ENCODE results near the gene LRMDA.

Gene LRMDA

DNA sequence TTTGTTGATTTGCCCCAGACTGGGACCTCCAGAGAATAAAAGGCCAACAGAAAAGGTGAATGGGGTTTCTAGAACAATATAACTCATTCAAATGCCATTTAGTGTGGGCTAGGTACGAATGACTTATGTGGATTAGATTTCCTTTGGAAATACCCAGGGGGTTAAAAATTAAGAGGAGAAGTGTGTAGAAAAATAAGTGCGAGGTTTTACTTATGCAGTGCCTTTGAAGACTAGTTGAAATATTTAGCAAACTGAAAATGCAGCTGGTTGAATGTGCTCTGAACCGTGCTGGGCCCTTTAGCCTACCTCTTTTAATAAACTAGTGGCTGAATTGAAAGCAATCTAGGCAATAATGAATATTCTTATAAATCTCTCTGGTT, 180.6 kb downstream of the LRMDA start:
- H3K4me3 ChIP-seq (ENCODE audit: low read length, poor library complexity, severe bottlenecking), result no peak overlapping the region
- H3K4me2 ChIP-seq (ENCODE audit: low read depth, low read length, poor library complexity, severe bottlenecking), result peak overlapping the region; percentile 37
- H3K9ac ChIP-seq (ENCODE audit: low read depth, low read length, poor library complexity, severe bottlenecking), result no peak overlapping the region
- no peaks in the 10 kb centered on the region for H3K27me3 ChIP-seq (ENCODE audit: insufficient read depth, low read length, poor library complexity, severe bottlenecking)
- no peaks in the 10 kb centered on the region for H3K36me3 ChIP-seq (ENCODE audit: insufficient read depth, low read length)
- no peaks in the 10 kb centered on the region for H3K9me2 ChIP-seq (replicated peaks; ENCODE audit: low read depth, low read length)
- no peaks in the 10 kb centered on the region for H3K9me3 ChIP-seq (ENCODE audit: insufficient read depth, low read depth, low read length)
- H3K4me1 ChIP-seq (ENCODE audit: insufficient read depth, low read length, poor library complexity, severe bottlenecking), result peaks cover 20% of the 10 kb centered on the region
- H2AFZ ChIP-seq (ENCODE audit: low read length), result peak overlapping the region; percentile 82; the same call in 1 of the 2 replicates
- no peaks in the 10 kb centered on the region for H3F3A ChIP-seq (ENCODE audit: low read depth)
- TF ChIP-seq EZH2phosphoT487 (IDR thresholded peaks at IDR 0.05; ENCODE audit: borderline replicate concordance), result no peak
- TF ChIP-seq, protein P1, sequence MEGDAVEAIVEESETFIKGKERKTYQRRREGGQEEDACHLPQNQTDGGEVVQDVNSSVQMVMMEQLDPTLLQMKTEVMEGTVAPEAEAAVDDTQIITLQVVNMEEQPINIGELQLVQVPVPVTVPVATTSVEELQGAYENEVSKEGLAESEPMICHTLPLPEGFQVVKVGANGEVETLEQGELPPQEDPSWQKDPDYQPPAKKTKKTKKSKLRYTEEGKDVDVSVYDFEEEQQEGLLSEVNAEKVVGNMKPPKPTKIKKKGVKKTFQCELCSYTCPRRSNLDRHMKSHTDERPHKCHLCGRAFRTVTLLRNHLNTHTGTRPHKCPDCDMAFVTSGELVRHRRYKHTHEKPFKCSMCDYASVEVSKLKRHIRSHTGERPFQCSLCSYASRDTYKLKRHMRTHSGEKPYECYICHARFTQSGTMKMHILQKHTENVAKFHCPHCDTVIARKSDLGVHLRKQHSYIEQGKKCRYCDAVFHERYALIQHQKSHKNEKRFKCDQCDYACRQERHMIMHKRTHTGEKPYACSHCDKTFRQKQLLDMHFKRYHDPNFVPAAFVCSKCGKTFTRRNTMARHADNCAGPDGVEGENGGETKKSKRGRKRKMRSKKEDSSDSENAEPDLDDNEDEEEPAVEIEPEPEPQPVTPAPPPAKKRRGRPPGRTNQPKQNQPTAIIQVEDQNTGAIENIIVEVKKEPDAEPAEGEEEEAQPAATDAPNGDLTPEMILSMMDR (conservative IDR thresholded peaks at IDR 0.05; ENCODE audit: low read length), result no peak
- H3K79me2 ChIP-seq (ENCODE audit: insufficient read depth, low read length), result no peaks in the 10 kb centered on the region
- H4K20me1 ChIP-seq (ENCODE audit: insufficient read depth, low read length, poor library complexity, severe bottlenecking), result no peaks in the 10 kb centered on the region

DNA sequence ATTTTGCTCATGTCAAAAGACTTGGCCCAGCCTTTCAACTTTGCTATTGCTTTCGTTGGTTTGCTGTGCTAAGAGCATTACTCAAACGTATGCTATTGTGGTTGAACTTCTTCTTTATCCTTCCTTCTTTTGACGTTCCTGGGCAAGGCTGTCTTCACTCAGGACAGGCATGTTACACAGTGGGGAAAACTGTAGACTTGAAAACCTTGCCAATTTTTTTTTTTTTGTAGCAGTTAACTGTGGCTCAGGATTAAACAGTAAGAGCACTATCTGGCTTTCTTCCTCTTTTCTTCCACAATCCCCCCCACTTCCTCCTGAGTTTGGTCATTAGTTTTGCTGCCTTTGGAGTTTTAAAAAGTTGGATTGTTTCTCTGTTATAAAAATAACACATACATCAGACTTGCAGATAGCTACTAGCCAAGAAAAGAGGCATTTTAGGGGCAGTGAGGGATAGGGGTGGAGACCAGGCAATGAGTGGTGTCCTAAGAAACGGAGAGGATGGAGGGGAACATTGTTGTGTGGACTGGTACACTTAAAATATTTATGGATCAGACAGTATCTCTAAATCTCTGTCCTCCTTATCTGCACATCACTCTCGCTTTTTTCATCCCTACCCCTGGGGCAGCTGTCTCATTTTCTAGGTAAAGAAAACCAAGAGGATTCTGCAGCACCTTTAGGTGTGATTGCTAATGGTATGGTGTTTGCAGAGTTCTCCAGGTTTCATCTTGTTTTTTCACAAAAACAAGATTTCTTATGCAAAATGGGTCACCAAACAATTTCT, 181.7 kb downstream of the LRMDA start:
- Histone ChIP-seq H3K4me2 (ENCODE audit: low read depth, low read length, poor library complexity, severe bottlenecking) (no peak overlapping the region), H3F3A (ENCODE audit: low read depth) (no peaks in the 10 kb centered on the region), H2AFZ (ENCODE audit: low read length) (no peak overlapping the region), H3K36me3 (ENCODE audit: insufficient read depth, low read length) (no peaks in the 10 kb centered on the region), H3K4me1 (ENCODE audit: insufficient read depth, low read length, poor library complexity, severe bottlenecking) (peaks cover 20% of the 10 kb centered on the region), H3K4me3 (ENCODE audit: low read length, poor library complexity, severe bottlenecking) (no peak overlapping the region), H3K9me3 (ENCODE audit: insufficient read depth, low read depth, low read length) (no peaks in the 10 kb centered on the region), H4K20me1 (ENCODE audit: insufficient read depth, low read length, poor library complexity, severe bottlenecking) (no peaks in the 10 kb centered on the region), H3K9me2 (replicated peaks; ENCODE audit: low read depth, low read length) (no peaks in the 10 kb centered on the region), H3K79me2 (ENCODE audit: insufficient read depth, low read length) (no peaks in the 10 kb centered on the region), H3K27me3 (ENCODE audit: insufficient read depth, low read length, poor library complexity, severe bottlenecking) (no peaks in the 10 kb centered on the region), H3K9ac (ENCODE audit: low read depth, low read length, poor library complexity, severe bottlenecking) (no peak overlapping the region)
- no peak for TF ChIP-seq EZH2phosphoT487 (IDR thresholded peaks at IDR 0.05; ENCODE audit: borderline replicate concordance)
- TF ChIP-seq, protein P1 (conservative IDR thresholded peaks at IDR 0.05; ENCODE audit: low read length), result no peak

GRCh38 chr10:75613685-75614504, 182.5 kb downstream of the LRMDA start:
- Histone ChIP-seq H3K36me3 (ENCODE audit: insufficient read depth, low read length) (no peaks in the 10 kb centered on the region), H3K4me2 (ENCODE audit: low read depth, low read length, poor library complexity, severe bottlenecking) (no peak overlapping the region)

More at GRCh38 chr10:75613685-75614504, 182.5 kb downstream of the LRMDA start:
- no peaks in the 10 kb centered on the region for H4K20me1 ChIP-seq (ENCODE audit: insufficient read depth, low read length, poor library complexity, severe bottlenecking)
- no peaks in the 10 kb centered on the region for H3F3A ChIP-seq (ENCODE audit: low read depth)
- no peak for TF ChIP-seq EZH2phosphoT487 (IDR thresholded peaks at IDR 0.05; ENCODE audit: borderline replicate concordance)
- TF ChIP-seq, protein P1 (conservative IDR thresholded peaks at IDR 0.05; ENCODE audit: low read length), result no peak
- no peaks in the 10 kb centered on the region for H3K9me2 ChIP-seq (replicated peaks; ENCODE audit: low read depth, low read length)
- H3K9me3 ChIP-seq (ENCODE audit: insufficient read depth, low read depth, low read length), result no peaks in the 10 kb centered on the region
- no peak overlapping the region for H3K4me3 ChIP-seq (ENCODE audit: low read length, poor library complexity, severe bottlenecking)
- H3K79me2 ChIP-seq (ENCODE audit: insufficient read depth, low read length), result no peaks in the 10 kb centered on the region
- no peak overlapping the region for H3K9ac ChIP-seq (ENCODE audit: low read depth, low read length, poor library complexity, severe bottlenecking)
- H3K4me1 ChIP-seq (ENCODE audit: insufficient read depth, low read length, poor library complexity, severe bottlenecking), result peaks cover 20% of the 10 kb centered on the region
- H3K27me3 ChIP-seq (ENCODE audit: insufficient read depth, low read length, poor library complexity, severe bottlenecking), result no peaks in the 10 kb centered on the region
- H2AFZ ChIP-seq (ENCODE audit: low read length), result no peak overlapping the region

Data from Loucy (cell line).